K562 (cell line): ENCODE measurements around the gene TMEM132C. TPM values are rescaled to one million over a fixed set of nuclear protein-coding genes. Genes with fewer than 3 reads are reported as not detected.

Experiments used
- ATAC-seq: fragments of 200-7000 bp; cut with Tn5 transposase; 3 replicates; pipeline ENCODE4 v1.9.1; 2020; ENCODE audit warnings: moderate library complexity
- BruUV-seq: library from RNA; stranded (reverse); fragments of 400-500 nt; replicated peaks from 2 replicates; lab custom pipeline; 2021; lab: Mats Ljungman, UMichigan
- CTCF ChIA-PET: fragments of 300-600 bp; formaldehyde crosslinking; extraction: SDS; loops from one replicate; lab custom pipeline; 2021; ENCODE audit warnings: low intra/inter-chr PET ratio; lab: Yijun Ruan, JAX
- POLR2A ChIA-PET: fragments of 300-600, 350-650 bp; sonication (Branson Sonifier 250); formaldehyde crosslinking; extraction: SDS; loops from one replicate; lab custom pipeline; 2021; ENCODE audit warnings: antibody characterized with exemption, inconsistent platforms; lab: Yijun Ruan, JAX
- DNase-seq, 4 experiments: peaks; one replicate each; pipeline versions ENCODE4 v3.0.0 to v3.0.0-alpha.2; 2011 to 2018; ENCODE audit warnings: low spot score in 3 of 4, mixed read lengths in 3 of 4; ENCODE audit errors: extremely low read depth in 1 of 4
- FAIRE-seq: peaks from 2 replicates; lab custom pipeline; 2011; peaks lifted over from hg19 to GRCh38; lab: Jason Lieb, UNC
- H2AFZ ChIP-seq: 2 replicates; pipeline ENCODE4 v1.6.0; 2011; ENCODE audit warnings: low read depth, low read length, control low read depth, inconsistent platforms
- H3K27ac ChIP-seq: fragments of 200-600 bp; 3 replicates; pipeline ENCODE4 v1.8.0; 2011; ENCODE audit warnings: low read depth, mild to moderate bottlenecking, control low read depth, inconsistent platforms, low read length, moderate library complexity, mixed read lengths; ENCODE audit errors: extremely low read depth
- H3K27me3 ChIP-seq, 2 experiments: fragments of 300-600 bp in 1 of 2; 2 replicates in 1 of 2; 3 replicates in 1 of 2; pipeline versions ENCODE4 v1.6.0 to v1.8.0; 2011; ENCODE audit warnings: inconsistent platforms in 2 of 2, low read length in 2 of 2, mild to moderate bottlenecking in 1 of 2, mixed read lengths in 1 of 2, moderate library complexity in 1 of 2; ENCODE audit not compliant: control insufficient read depth in 2 of 2, insufficient read depth in 2 of 2
- H3K36me3 ChIP-seq: fragments of 300-600 bp; 3 replicates; pipeline ENCODE4 v1.8.0; 2011; ENCODE audit warnings: mild to moderate bottlenecking, low read length, inconsistent platforms; ENCODE audit not compliant: control insufficient read depth, insufficient read depth
- H3K4me1 ChIP-seq, 2 experiments: fragments of 200-600 bp in 1 of 2; replicated peaks in 1 of 2; 2 replicates in 1 of 2; 3 replicates in 1 of 2; pipeline versions ENCODE4 v1.5.1 to v1.8.0; 2011; ENCODE audit warnings: inconsistent platforms in 2 of 2, low read length in 2 of 2, mild to moderate bottlenecking in 1 of 2, mixed read lengths in 1 of 2, moderate library complexity in 1 of 2; ENCODE audit not compliant: control insufficient read depth in 2 of 2, insufficient read depth in 2 of 2
- H3K4me2 ChIP-seq: 2 replicates; pipeline ENCODE4 v1.6.1; 2011; ENCODE audit warnings: low read length, control low read depth, inconsistent platforms, mixed read lengths; ENCODE audit not compliant: insufficient read depth
- H3K4me3 ChIP-seq: fragments of 200-600 bp; sonication (generic), shearing (Covaris generic); 2 replicates; pipeline ENCODE4 v1.5.1; 2016; ENCODE audit warnings: control low read depth, inconsistent platforms
- H3K79me2 ChIP-seq: fragments of 200-600 bp; 3 replicates; pipeline ENCODE4 v1.8.0; 2011; ENCODE audit warnings: low read length, inconsistent platforms; ENCODE audit not compliant: control insufficient read depth, insufficient read depth
- H3K9ac ChIP-seq, 2 experiments: 2 replicates each; pipeline versions ENCODE4 v1.6.0 to v1.6.1; 2011; ENCODE audit warnings: low read depth in 2 of 2, low read length in 2 of 2, control low read depth in 1 of 2, inconsistent platforms in 1 of 2, mild to moderate bottlenecking in 1 of 2, mixed read lengths in 1 of 2; ENCODE audit not compliant: insufficient read depth in 1 of 2
- H3K9me1 ChIP-seq: one replicate; pipeline ENCODE4 v1.6.0; 2011; ENCODE audit warnings: inconsistent platforms, mild to moderate bottlenecking, low read length, moderate library complexity; ENCODE audit not compliant: control insufficient read depth, insufficient read depth
- H3K9me3 ChIP-seq: replicated peaks from 2 replicates; pipeline ENCODE4 v1.5.1; 2011; ENCODE audit warnings: low read depth, low read length, inconsistent platforms; ENCODE audit not compliant: control insufficient read depth, insufficient read depth
- H4K20me1 ChIP-seq: replicated peaks from 2 replicates; pipeline ENCODE4 v1.6.1; 2011; ENCODE audit warnings: low read length, inconsistent platforms, mixed read lengths; ENCODE audit not compliant: control insufficient read depth, insufficient read depth
- CLOCK ChIP-seq: fragments of 250-450 bp; sonication (Bioruptor Pico); IDR thresholded peaks from 2 replicates; pipeline ENCODE4 v1.4.0; 2020; ENCODE audit warnings: mild to moderate bottlenecking, moderate library complexity, borderline replicate concordance
- CREB1 ChIP-seq, 2 experiments: sonication (generic) in 1 of 2; formaldehyde crosslinking in 1 of 2; IDR thresholded peaks; 2 replicates each; pipeline versions ENCODE4 v1.6.1 to v1.8.0; 2012 to 2022; ENCODE audit warnings: inconsistent platforms in 1 of 2, mild to moderate bottlenecking in 1 of 2, missing genetic modification reagents in 1 of 2, moderate library complexity in 1 of 2
- HMG20A ChIP-seq: fragments of 450-650 bp; formaldehyde crosslinking; conservative IDR thresholded peaks from 2 replicates; pipeline ENCODE4 v1.4.0; 2020; ENCODE audit warnings: mild to moderate bottlenecking, mixed read lengths
- HOXB6 ChIP-seq: fragments of 250-450 bp; sonication (Bioruptor Pico); IDR thresholded peaks from 2 replicates; pipeline ENCODE4 v1.5.1; 2022; ENCODE audit warnings: mild to moderate bottlenecking, borderline replicate concordance
- ID3 ChIP-seq, 2 experiments: fragments of 250-450 bp in 1 of 2; fragments of 450-650 bp in 1 of 2; sonication (Bioruptor Pico) in 1 of 2; IDR thresholded peaks; 2 replicates each; pipeline versions ENCODE4 v1.6.1 to v1.8.0; 2016 to 2021; ENCODE audit warnings: mild to moderate bottlenecking in 2 of 2, moderate library complexity in 2 of 2, missing compliant biosample characterization in 1 of 2, missing genetic modification characterization in 1 of 2
- KDM4B ChIP-seq, 2 experiments: fragments of 450-650 bp in 1 of 2; sonication (generic) in 1 of 2; IDR thresholded peaks; 2 replicates each; pipeline ENCODE4 v1.6.1; 2016 to 2017; ENCODE audit warnings: borderline replicate concordance in 2 of 2, antibody characterized with exemption in 1 of 2, low read depth in 1 of 2, mild to moderate bottlenecking in 1 of 2
- MAFG ChIP-seq: fragments of 450-650 bp; conservative IDR thresholded peaks from 2 replicates; pipeline ENCODE4 v1.6.1; 2016; ENCODE audit warnings: missing genetic modification characterization, missing compliant biosample characterization
- MBD1 ChIP-seq: fragments of 250-450 bp; sonication (Bioruptor Pico); IDR thresholded peaks from 2 replicates; pipeline ENCODE4 v1.8.0; 2022; ENCODE audit warnings: inconsistent platforms
- POU5F1 ChIP-seq: fragments of 150-350 bp; IDR thresholded peaks from 2 replicates; pipeline ENCODE4 v1.6.1; 2014; ENCODE audit warnings: borderline replicate concordance, low read length, low read depth, mild to moderate bottlenecking; ENCODE audit not compliant: partially characterized antibody
- PTBP1 ChIP-seq: fragments of 200-400 bp; formaldehyde crosslinking; IDR thresholded peaks from 2 replicates; pipeline ENCODE4 v1.6.1; 2017; ENCODE audit warnings: low read depth, low read length
- TEAD2 ChIP-seq: fragments of 450-650 bp; IDR thresholded peaks from 2 replicates; pipeline ENCODE4 v1.6.1; 2016; ENCODE audit warnings: missing genetic modification characterization, control low read depth, missing compliant biosample characterization
- ZNF184 ChIP-seq: sonication (generic); formaldehyde crosslinking; IDR thresholded peaks from 2 replicates; pipeline ENCODE4 v1.5.0; 2020; ENCODE audit warnings: missing genetic modification reagents
- ZNF41 ChIP-seq: fragments of 250-450 bp; sonication (Bioruptor Pico); conservative IDR thresholded peaks from 2 replicates; pipeline ENCODE4 v1.4.0; 2020; ENCODE audit warnings: mild to moderate bottlenecking
- ZNF445 ChIP-seq: fragments of 250-450 bp; sonication (Bioruptor Pico); IDR thresholded peaks from 2 replicates; pipeline ENCODE4 v1.4.0; 2020; ENCODE audit warnings: low read depth, mild to moderate bottlenecking, moderate library complexity
- ZNF584 ChIP-seq: fragments of 200-800 bp; sonication (Bioruptor generic); IDR thresholded peaks from 2 replicates; pipeline ENCODE4 v1.6.1; 2016; ENCODE audit warnings: low read depth, mild to moderate bottlenecking, missing genetic modification characterization, missing compliant biosample characterization
- ZNF655 ChIP-seq: fragments of 250-450 bp; sonication (Bioruptor Pico); IDR thresholded peaks from 2 replicates; pipeline ENCODE4 v1.5.0; 2021
- ZSCAN29 ChIP-seq: fragments of 450-650 bp; IDR thresholded peaks from 2 replicates; pipeline ENCODE4 v1.6.1; 2017
- WGBS: fragments of 100-300 bp; shearing (Covaris generic); methylation state at CpG from one replicate; pipeline ENCODE4 v1.1.6; 2016; ENCODE audit warnings: low coverage, mixed read lengths; ENCODE audit not compliant: insufficient coverage; ENCODE audit errors: missing lambda C conversion rate; 5-methylcytosine and 5-hydroxymethylcytosine counted together
- in situ Hi-C: fragments of 300-500 bp; cut with MboI; formaldehyde crosslinking; loops from 4 replicates; pipeline ENCODE4 v1.15.0; 2018; ENCODE audit warnings: inconsistent platforms, mixed read lengths
- intact Hi-C: fragments of 100-400 bp; cut with micrococcal nuclease; formaldehyde crosslinking; loops from 2 replicates; pipeline ENCODE4 v1.14.2; 2022
- polyA plus RNA-seq, 8 experiments: library from polyadenylated mRNA; depleted of rRNA in 4 of 8; stranded (reverse) in 5 of 8; unstranded in 3 of 8; fragments of >200 nt; fragmentation: Nextera tagmentation in 2 of 8; fragmentation: Illumina TruSeq in 1 of 8; extraction: Ambion mirVana in 2 of 8; extraction: Trizol in 1 of 8; gene quantifications; 2 replicates each; pipeline versions ENCODE4 v1.2.1 to v1.2.3, GENCODE V29; 2011 to 2014; ENCODE audit warnings: inconsistent platforms in 1 of 8, missing spikeins in 1 of 8
- total RNA-seq, 7 experiments: library from RNA; depleted of rRNA in 6 of 7; stranded (reverse); fragments of >200 nt in 6 of 7; fragmentation: Illumina TruSeq in 2 of 7; extraction: Trizol in 2 of 7; gene quantifications; 2 replicates each; pipeline versions ENCODE4 v1.2.1 to v1.2.3, GENCODE V29; 2011 to 2021; ENCODE audit warnings: low replicate concordance in 1 of 7

The TMEM132C gene
- total and polyA plus RNA-seq, 9 of the 15 experiments (the other 6 are each of a cell fraction or from before 2014, with no cell fraction given), result not detected

DNA sequence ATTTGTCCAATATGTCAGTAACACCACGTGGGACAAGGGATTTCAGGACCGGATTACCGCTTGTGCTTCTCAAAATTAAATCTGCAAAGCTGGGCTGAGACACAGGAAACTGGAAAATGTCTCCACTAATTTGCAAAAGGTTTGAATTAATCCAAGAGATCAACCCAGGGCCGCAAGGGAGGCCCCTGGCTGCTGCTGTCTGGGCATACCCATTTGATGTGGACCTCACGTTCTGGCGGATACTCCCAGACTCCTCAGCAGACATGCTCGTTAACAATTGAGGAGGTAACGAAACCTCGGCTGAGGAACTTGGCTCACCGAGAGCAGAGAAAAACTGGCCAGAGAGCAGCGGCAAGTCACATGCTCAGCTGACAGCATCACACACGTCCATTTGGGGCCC lies 376.2 kb downstream of the TMEM132C start:
- TF ChIP-seq TEAD2 (no peak), ZNF655 (no peak), ZNF41 (CRISPR knock-in tag) (no peak), HMG20A (CRISPR knock-in tag) (no peak), ZSCAN29 (no peak), ID3 (CRISPR knock-in tag; IDR thresholded peaks at IDR 0.05) (no peak), ID3 (tag; IDR thresholded peaks at IDR 0.05) (no peak), ZNF584 (CRISPR knock-in tag) (no peak), MBD1 (CRISPR knock-in tag) (no peak), HOXB6 (CRISPR knock-in tag) (no peak), POU5F1 (no peak), ZNF445 (CRISPR knock-in tag) (no peak), ZNF184 (CRISPR knock-in tag) (no peak), CREB1 (IDR thresholded peaks at IDR 0.05) (no peak), CREB1 (CRISPR knock-in tag; IDR thresholded peaks at IDR 0.05) (no peak), PTBP1 (no peak), MAFG (tag) (no peak), CLOCK (CRISPR knock-in tag) (no peak), KDM4B (IDR thresholded peaks at IDR 0.05; ENCODE audit: borderline replicate concordance in 2 of 2, low read depth in 1 of 2) (no peak)
- no peak overlapping the region for H3K27ac ChIP-seq
- in situ Hi-C loops (no loop called here), intact Hi-C loops (no loop called here)
- CTCF ChIA-PET, result no interaction called here
- no peak overlapping the region for H3K9ac ChIP-seq
- H3K27me3 ChIP-seq, result no peaks in the 10 kb centered on the region; a peak in 1 of 5 replicates
- no peaks in the 10 kb centered on the region for H3K36me3 ChIP-seq
- no peaks in the 10 kb centered on the region for H4K20me1 ChIP-seq
- under 1% methylated on average over 12 of the region's 12 CpGs for WGBS
- H2AFZ ChIP-seq, result no peak overlapping the region
- H3K9me1 ChIP-seq, result no peaks in the 10 kb centered on the region
- no peaks in the 10 kb centered on the region for H3K79me2 ChIP-seq
- H3K4me3 ChIP-seq, result no peak overlapping the region
- ATAC-seq, result no peak
- H3K4me1 ChIP-seq, result no peaks in the 10 kb centered on the region
- POLR2A ChIA-PET, result no interaction called here
- no peak for FAIRE-seq
- H3K4me2 ChIP-seq, result no peak overlapping the region
- DNase-seq, result no peak
- H3K9me3 ChIP-seq, result no peaks in the 10 kb centered on the region
- no TSS peak for BruUV-seq
